Endothelial cell of umbilical vein (primary cell): ENCODE data around the gene MROH9. TPM values are rescaled to one million over a fixed set of nuclear protein-coding genes. Genes with fewer than 3 reads are reported as not detected.

Experiments used
- BruUV-seq: library from RNA; stranded (reverse); fragments of 400-500 nt; replicated peaks from 2 replicates; lab custom pipeline; 2021; lab: Mats Ljungman, UMichigan
- CTCF ChIA-PET: fragments of 300-600, 350-600 bp; sonication (Branson Sonifier 250); formaldehyde crosslinking; loops from one replicate; lab custom pipeline; 2021; ENCODE audit warnings: antibody characterized with exemption, inconsistent platforms; lab: Charles Lee
- POLR2A ChIA-PET: fragments of 300-600, 350-600 bp; sonication (Branson Sonifier 250); formaldehyde crosslinking; loops from one replicate; lab custom pipeline; 2021; ENCODE audit warnings: antibody characterized with exemption, inconsistent platforms; lab: Charles Lee
- DNase-seq: peaks from one replicate; pipeline ENCODE4 v3.0.0-alpha.2; 2011; ENCODE audit warnings: low read depth, low spot score
- FAIRE-seq: peaks from 2 replicates; lab custom pipeline; 2011; peaks lifted over from hg19 to GRCh38; lab: Jason Lieb, UNC
- H2AFZ ChIP-seq: 2 replicates; pipeline ENCODE4 v1.6.0; 2012; ENCODE audit warnings: low read depth, low read length, control low read depth, inconsistent platforms
- H3K27ac ChIP-seq: 2 replicates; pipeline ENCODE4 v1.5.1; 2011; ENCODE audit warnings: low read depth, mild to moderate bottlenecking, control low read depth, low read length, moderate library complexity; ENCODE audit not compliant: insufficient read depth
- H3K27me3 ChIP-seq, 2 experiments: 2 replicates each; pipeline versions ENCODE4 v1.6.0 to v1.6.1; 2011; ENCODE audit warnings: low read length in 2 of 2, mixed read lengths in 1 of 2; ENCODE audit not compliant: control insufficient read depth in 2 of 2, insufficient read depth in 2 of 2
- H3K36me3 ChIP-seq, 2 experiments: 2 replicates in 1 of 2; 3 replicates in 1 of 2; pipeline ENCODE4 v1.5.1; 2011; ENCODE audit warnings: low read length in 2 of 2, mild to moderate bottlenecking in 1 of 2, moderate library complexity in 1 of 2; ENCODE audit not compliant: control insufficient read depth in 2 of 2, insufficient read depth in 2 of 2; ENCODE audit errors: extremely low read depth in 1 of 2
- H3K4me1 ChIP-seq: 3 replicates; pipeline ENCODE4 v1.5.1; 2011; ENCODE audit warnings: mild to moderate bottlenecking, low read length; ENCODE audit not compliant: control insufficient read depth, insufficient read depth; ENCODE audit errors: extremely low read depth
- H3K4me2 ChIP-seq: 2 replicates; pipeline ENCODE4 v1.6.1; 2011; ENCODE audit warnings: low read length, control low read depth, mixed read lengths; ENCODE audit not compliant: insufficient read depth
- H3K4me3 ChIP-seq, 3 experiments: fragments of 200-600 bp in 1 of 3; sonication (generic), shearing (Covaris generic) in 1 of 3; replicated peaks in 1 of 3; 2 replicates each; pipeline ENCODE4 v1.5.1; 2011 to 2016; ENCODE audit warnings: control low read depth in 3 of 3, low read length in 3 of 3, mild to moderate bottlenecking in 2 of 3, inconsistent platforms in 1 of 3, low read depth in 1 of 3, moderate library complexity in 1 of 3; ENCODE audit not compliant: insufficient read depth in 1 of 3
- H3K79me2 ChIP-seq: 2 replicates; pipeline ENCODE4 v1.6.0; 2012; ENCODE audit warnings: low read length, inconsistent platforms; ENCODE audit not compliant: control insufficient read depth, insufficient read depth
- H3K9ac ChIP-seq: replicated peaks from 2 replicates; pipeline ENCODE3; 2011; ENCODE audit warnings: low read length, control low read depth; ENCODE audit not compliant: insufficient read depth; ENCODE audit errors: extremely low read depth
- H3K9me1 ChIP-seq: replicated peaks from 3 replicates; pipeline ENCODE4 v1.6.0; 2011; ENCODE audit warnings: mild to moderate bottlenecking, low read length; ENCODE audit not compliant: control insufficient read depth, insufficient read depth; ENCODE audit errors: extremely low read depth
- H3K9me3 ChIP-seq: replicated peaks from 2 replicates; pipeline ENCODE4 v1.5.1; 2012; ENCODE audit warnings: low read length, inconsistent platforms; ENCODE audit not compliant: control insufficient read depth, insufficient read depth
- H4K20me1 ChIP-seq: replicated peaks from 2 replicates; pipeline ENCODE3; 2011; ENCODE audit warnings: mild to moderate bottlenecking, low read length; ENCODE audit not compliant: control insufficient read depth, insufficient read depth; ENCODE audit errors: extremely low read depth
- EZH2 ChIP-seq: IDR thresholded peaks from 2 replicates; pipeline ENCODE4 v1.6.1; 2012; ENCODE audit warnings: borderline replicate concordance, low read depth, mild to moderate bottlenecking, moderate library complexity, low read length, inconsistent platforms; ENCODE audit not compliant: severe bottlenecking
- FOS ChIP-seq: IDR thresholded peaks from 2 replicates; pipeline ENCODE4 v1.6.1; 2011; ENCODE audit warnings: mild to moderate bottlenecking, low read length, moderate library complexity, borderline replicate concordance; ENCODE audit not compliant: insufficient read depth
- GATA2 ChIP-seq: IDR thresholded peaks from 2 replicates; pipeline ENCODE4 v1.7.0; 2011; ENCODE audit warnings: low read depth, mild to moderate bottlenecking, moderate library complexity, mixed read lengths, low read length; ENCODE audit not compliant: insufficient read length, insufficient read depth
- JUN ChIP-seq: IDR thresholded peaks from 2 replicates; pipeline ENCODE4 v1.6.1; 2011; ENCODE audit warnings: borderline replicate concordance, low read depth; ENCODE audit not compliant: insufficient read length, insufficient read depth
- MYC ChIP-seq: IDR thresholded peaks from one replicate; pipeline ENCODE4 v1.6.1; 2011; ENCODE audit warnings: mild to moderate bottlenecking, low read depth, low read length
- POLR2A ChIP-seq: IDR thresholded peaks from 2 replicates; pipeline ENCODE4 v1.6.1; 2012; ENCODE audit warnings: low read depth, mild to moderate bottlenecking, control low read depth, low read length
- POLR2AphosphoS5 ChIP-seq: IDR thresholded peaks from 2 replicates; pipeline ENCODE4 v1.6.1; 2012; ENCODE audit warnings: low read depth, mild to moderate bottlenecking, control low read depth, low read length, moderate library complexity; ENCODE audit not compliant: insufficient read depth
- dilution Hi-C: fragments of 300-500 bp; cut with MboI; formaldehyde crosslinking; loops from one replicate; pipeline ENCODE4 v1.15.0; 2019; ENCODE audit warnings: low sequenced_read_pairs; ENCODE audit not compliant: extremely low pct_ligation_motif_present
- intact Hi-C: fragments of 100-400 bp; cut with micrococcal nuclease; formaldehyde crosslinking; loops from one replicate; pipeline ENCODE4 v1.10.0; 2022
- polyA plus RNA-seq, 4 experiments: library from polyadenylated mRNA; depleted of rRNA in 3 of 4; stranded (reverse) in 3 of 4; unstranded in 1 of 4; fragments of >200 nt; gene quantifications; 2 replicates each; pipeline versions ENCODE4 v1.2.1 to v1.2.3, GENCODE V29; 2011 to 2012; ENCODE audit warnings: missing spikeins in 1 of 4
- total RNA-seq: library from RNA; stranded (reverse); gene quantifications from 2 replicates; pipeline ENCODE4 v1.2.3, GENCODE V29; 2021
- TF ChIP-seq, protein P1 (sequence below): IDR thresholded peaks from 2 replicates; pipeline ENCODE4 v1.6.1; 2011; ENCODE audit not compliant: insufficient read depth, insufficient read length
- TF ChIP-seq, protein P2 (sequence below), 2 donors: IDR thresholded peaks; 1 replicate in 1 of 2; 2 replicates in 1 of 2; pipeline ENCODE4 v1.5.1; 2011; ENCODE audit warnings: low read length in 2 of 2, mild to moderate bottlenecking in 2 of 2, moderate library complexity in 2 of 2, control low read depth in 1 of 2, inconsistent platforms in 1 of 2, low read depth in 1 of 2; ENCODE audit not compliant: insufficient read depth in 1 of 2; ENCODE audit errors: extremely low read depth in 1 of 2

MROH9 gene
- total and polyA plus RNA-seq, 2 donors (not counting 3 experiments of a cell fraction or from before 2014, with no cell fraction given) = not detected

DNA sequence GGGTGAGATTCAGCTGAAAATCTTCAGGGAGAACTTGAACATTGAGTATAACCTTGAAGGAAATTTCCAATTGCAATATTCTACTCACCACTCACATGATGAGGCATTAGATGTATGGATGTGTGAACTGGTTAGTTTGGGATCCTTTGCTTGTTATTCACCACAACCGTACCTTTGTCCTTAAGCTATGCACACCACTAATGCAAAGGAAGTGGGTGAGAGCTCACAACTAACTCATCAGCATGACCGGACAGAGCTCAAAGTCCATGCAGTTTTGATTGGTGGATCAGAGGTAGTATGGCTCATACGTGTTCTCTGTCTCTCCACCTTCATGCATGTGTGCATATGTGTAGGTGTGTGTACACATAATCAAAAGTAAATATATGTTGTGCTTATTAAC is 43.5 kb upstream of the MROH9 start:
- TF ChIP-seq GATA2 (no peak), EZH2 (no peak), POLR2AphosphoS5 (no peak), POLR2A (no peak), MYC (no peak)
- TF ChIP-seq, protein P1, sequence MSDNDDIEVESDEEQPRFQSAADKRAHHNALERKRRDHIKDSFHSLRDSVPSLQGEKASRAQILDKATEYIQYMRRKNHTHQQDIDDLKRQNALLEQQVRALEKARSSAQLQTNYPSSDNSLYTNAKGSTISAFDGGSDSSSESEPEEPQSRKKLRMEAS = no peak
- dilution Hi-C loops (no loop called here), intact Hi-C loops (no loop called here)
- Histone ChIP-seq H3K9me1 (no peaks in the 10 kb centered on the region), H3K27me3 (no peaks in the 10 kb centered on the region), H3K4me3 (no peak overlapping the region), H2AFZ (no peak overlapping the region), H3K79me2 (no peaks in the 10 kb centered on the region), H3K36me3 (no peaks in the 10 kb centered on the region), H3K27ac (no peak overlapping the region), H3K9ac (no peak overlapping the region), H3K9me3 (no peaks in the 10 kb centered on the region), H3K4me1 (no peaks in the 10 kb centered on the region), H4K20me1 (no peaks in the 10 kb centered on the region), H3K4me2 (no peak overlapping the region)
- no TSS peak for BruUV-seq
- FAIRE-seq (no peak), DNase-seq (no peak)
- CTCF ChIA-PET = interaction anchor here (1.0 kb wide), 1 partner anchor 13 kb away, joined by 3 read pairs; no protein-coding TSS in a partner anchor
- POLR2A ChIA-PET = no interaction called here

DNA sequence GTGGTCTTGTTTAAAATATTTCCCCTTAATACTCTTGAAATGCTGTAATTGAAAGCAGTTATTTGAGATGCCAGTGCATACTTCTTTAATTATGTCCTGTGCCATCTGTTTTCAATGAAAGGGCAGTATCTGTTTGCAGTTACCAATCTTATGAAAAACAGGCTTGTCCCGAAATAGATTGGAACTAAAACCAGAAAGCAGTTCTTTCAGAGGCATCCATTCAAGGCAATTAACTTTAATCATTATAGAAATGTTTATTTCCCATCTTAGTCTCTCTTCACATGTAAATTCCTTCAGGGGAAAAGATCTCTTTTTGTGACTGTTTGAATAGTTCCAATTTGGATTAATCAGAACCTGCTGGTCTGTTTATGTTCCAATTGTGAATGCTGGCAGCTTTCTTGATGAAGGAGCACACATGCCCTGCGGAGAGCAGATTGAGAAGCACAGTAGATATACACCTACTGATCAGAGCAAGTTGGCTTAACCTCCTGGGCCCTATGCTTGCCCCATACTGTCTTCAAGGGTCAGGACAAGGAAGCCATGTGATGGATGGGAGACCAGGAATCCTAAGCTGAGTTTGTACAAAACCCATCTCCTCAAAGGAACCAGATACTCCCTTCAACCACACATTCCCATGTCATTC is 41.6 kb upstream of the MROH9 start:
- ChIA-PET POLR2A (no interaction called here), CTCF (interaction anchor here (1.0 to 1.6 kb wide), 2 partner anchors 13 to 22 kb away, joined by 3 read pairs; no protein-coding TSS in a partner anchor)
- no peaks in the 10 kb centered on the region for H3K36me3 ChIP-seq
- no peaks in the 10 kb centered on the region for H3K4me1 ChIP-seq
- BruUV-seq = no TSS peak
- DNase-seq = no peak
- intact Hi-C loops = no loop called here
- no peaks in the 10 kb centered on the region for H3K9me3 ChIP-seq
- H3K9me1 ChIP-seq = no peaks in the 10 kb centered on the region
- H3K79me2 ChIP-seq = no peaks in the 10 kb centered on the region
- H4K20me1 ChIP-seq = no peaks in the 10 kb centered on the region
- no peak for FAIRE-seq
- no peak overlapping the region for H3K9ac ChIP-seq
- H3K27me3 ChIP-seq = no peaks in the 10 kb centered on the region
- H3K4me3 ChIP-seq = no peak overlapping the region
- dilution Hi-C loops = no loop called here
- H2AFZ ChIP-seq = no peak overlapping the region
- no peak overlapping the region for H3K27ac ChIP-seq
- H3K4me2 ChIP-seq = no peak overlapping the region
- TF ChIP-seq FOS = no peak
- no peak for TF ChIP-seq POLR2A
- no peak for TF ChIP-seq JUN
- no peak for TF ChIP-seq EZH2
- no peak for TF ChIP-seq MYC
- TF ChIP-seq POLR2AphosphoS5 = no peak
- TF ChIP-seq, protein P1 = no peak
- TF ChIP-seq, protein P2, sequence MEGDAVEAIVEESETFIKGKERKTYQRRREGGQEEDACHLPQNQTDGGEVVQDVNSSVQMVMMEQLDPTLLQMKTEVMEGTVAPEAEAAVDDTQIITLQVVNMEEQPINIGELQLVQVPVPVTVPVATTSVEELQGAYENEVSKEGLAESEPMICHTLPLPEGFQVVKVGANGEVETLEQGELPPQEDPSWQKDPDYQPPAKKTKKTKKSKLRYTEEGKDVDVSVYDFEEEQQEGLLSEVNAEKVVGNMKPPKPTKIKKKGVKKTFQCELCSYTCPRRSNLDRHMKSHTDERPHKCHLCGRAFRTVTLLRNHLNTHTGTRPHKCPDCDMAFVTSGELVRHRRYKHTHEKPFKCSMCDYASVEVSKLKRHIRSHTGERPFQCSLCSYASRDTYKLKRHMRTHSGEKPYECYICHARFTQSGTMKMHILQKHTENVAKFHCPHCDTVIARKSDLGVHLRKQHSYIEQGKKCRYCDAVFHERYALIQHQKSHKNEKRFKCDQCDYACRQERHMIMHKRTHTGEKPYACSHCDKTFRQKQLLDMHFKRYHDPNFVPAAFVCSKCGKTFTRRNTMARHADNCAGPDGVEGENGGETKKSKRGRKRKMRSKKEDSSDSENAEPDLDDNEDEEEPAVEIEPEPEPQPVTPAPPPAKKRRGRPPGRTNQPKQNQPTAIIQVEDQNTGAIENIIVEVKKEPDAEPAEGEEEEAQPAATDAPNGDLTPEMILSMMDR (IDR thresholded peaks at IDR 0.05; ENCODE audit: extremely low read depth in 1 of 2, insufficient read depth in 1 of 2, low read depth in 1 of 2, low read length in 2 of 2) = no peak
- no peak for TF ChIP-seq GATA2
